Activated T-helper 1 cell treated with Interleukin-2 at 50 U/mL for 16 hours (primary cell): Measurements from ENCODE around the gene RAB34.
"Not testable (repeated sequence)": the region's sequence is repeated elsewhere in the genome, so short reads cannot be mapped to it uniquely, and the experiment has no call there.

Experiments
- DNase-seq: peaks from one replicate; pipeline ENCODE4 v3.0.0-alpha.2; 2020; ENCODE audit warnings: low read depth

Gene RAB34

GRCh38 chr17:28726627-28727491, 9.2 kb upstream of the RAB34 start:
- DNase-seq = peak; percentile 83

- peak; percentile 46 for DNase-seq
These were observed 8.6 kb upstream of the RAB34 start, which contains the start of gene TLCD1 for GRCh38 chr17:28726226-28726626. TLCD1 (minus strand) TSS chr17:28726233; CDS start chr17:28726097, 136 bp downstream.

- DNase-seq = no peak
These were observed 8.1 kb upstream of the RAB34 start for GRCh38 chr17:28725660-28726225.

- no peak for DNase-seq
These were observed 7.5 kb upstream of the RAB34 start for GRCh38 chr17:28725166-28725659.

GRCh38 chr17:28724500-28725165, 7.0 kb upstream of the RAB34 start:
- no peak for DNase-seq

GRCh38 chr17:28723836-28724499, 6.3 kb upstream of the RAB34 start:
- DNase-seq = not testable (repeated sequence)

GRCh38 chr17:28723159-28723835, 5.6 kb upstream of the RAB34 start:
- no peak for DNase-seq

GRCh38 chr17:28722417-28723158, 4.9 kb upstream of the RAB34 start:
- DNase-seq = no peak

GRCh38 chr17:28720997-28721329, 3.3 kb upstream of the RAB34 start:
- DNase-seq = not testable (repeated sequence)

- DNase-seq = no peak
These were observed 2.8 kb upstream of the RAB34 start for GRCh38 chr17:28720247-28720996.

GRCh38 chr17:28719021-28719433, 1.4 kb upstream of the RAB34 start:
- DNase-seq = no peak

- no peak for DNase-seq
These were observed 809 bp upstream of the RAB34 start for GRCh38 chr17:28718333-28719020.

GRCh38 chr17:28716740-28717577, 709 bp downstream of the RAB34 start:
- no peak for DNase-seq

GRCh38 chr17:28715217-28715616, 2.5 kb downstream of the RAB34 start:
- no peak for DNase-seq

GRCh38 chr17:28714281-28714680, 3.4 kb downstream of the RAB34 start:
- DNase-seq = no peak

GRCh38 chr17:28712705-28713415, 4.8 kb downstream of the RAB34 start:
- DNase-seq = no peak

GRCh38 chr17:28712032-28712704, 5.5 kb downstream of the RAB34 start:
- DNase-seq = peak; percentile 48

GRCh38 chr17:28711723-28712031, 6.0 kb downstream of the RAB34 start, which contains the start of gene PROCA1:
PROCA1 (minus strand) TSS chr17:28711888; CDS start chr17:28711660, 228 bp downstream.
- no peak for DNase-seq
